ENCODE results near the gene CELF2.

- TF ChIP-seq POLR2A (IDR thresholded peaks at IDR 0.05; ENCODE audit: low read depth, low read length) (no peak), BHLHE40 (IDR thresholded peaks at IDR 0.05; ENCODE audit: low read depth, low read length) (no peak)
Measured at GRCh38 chr10:11042357-11042756, 24.7 kb downstream of the CELF2 start.
